Smooth muscle cell (in vitro differentiated cells): ENCODE measurements around the gene SH3TC2. TPM values are rescaled to one million over a fixed set of nuclear protein-coding genes. Genes with fewer than 3 reads are reported as not detected.

Source experiments
- DNase-seq: peaks from one replicate; lab custom pipeline; 2025; ENCODE audit not compliant: unreplicated experiment; lab: John Stamatoyannopoulos, UW
- H2AFZ ChIP-seq: fragments of 200-600 bp; sonication (generic); 2 replicates; pipeline ENCODE4 v1.6.0; 2016; ENCODE audit warnings: antibody characterized with exemption, low read depth, mild to moderate bottlenecking
- H3F3A ChIP-seq: fragments of 200-600 bp; sonication (generic); 2 replicates; pipeline ENCODE4 v1.6.0; 2017; ENCODE audit warnings: antibody characterized with exemption, low read depth
- H3K27ac ChIP-seq: fragments of 200-600 bp; sonication (generic); 2 replicates; pipeline ENCODE4 v1.5.1; 2016; ENCODE audit warnings: low read depth, mild to moderate bottlenecking
- H3K27me3 ChIP-seq: fragments of 200-600 bp; sonication (generic); 2 replicates; pipeline ENCODE4 v1.6.1; 2016; ENCODE audit warnings: low read depth, mild to moderate bottlenecking
- H3K36me3 ChIP-seq: fragments of 200-600 bp; sonication (generic); 2 replicates; pipeline ENCODE4 v1.5.1; 2016; ENCODE audit warnings: low read depth
- H3K4me1 ChIP-seq: fragments of 200-600 bp; sonication (generic); 2 replicates; pipeline ENCODE4 v1.5.1; 2016; ENCODE audit warnings: low read depth
- H3K4me2 ChIP-seq: fragments of 200-600 bp; sonication (generic); 2 replicates; pipeline ENCODE4 v1.6.0; 2016; ENCODE audit warnings: mild to moderate bottlenecking
- H3K4me3 ChIP-seq: fragments of 200-600 bp; sonication (generic); 2 replicates; pipeline ENCODE4 v1.5.1; 2016; ENCODE audit warnings: mild to moderate bottlenecking
- H3K79me2 ChIP-seq: fragments of 200-600 bp; sonication (generic); 2 replicates; pipeline ENCODE4 v1.6.0; 2016; ENCODE audit warnings: low read depth, mild to moderate bottlenecking
- H3K9ac ChIP-seq: fragments of 200-600 bp; sonication (generic); 2 replicates; pipeline ENCODE4 v1.6.0; 2016; ENCODE audit warnings: low read depth
- H3K9me3 ChIP-seq: fragments of 200-600 bp; sonication (generic); replicated peaks from 2 replicates; pipeline ENCODE4 v1.5.1; 2016; ENCODE audit warnings: low read depth
- H4K20me1 ChIP-seq: fragments of 200-600 bp; sonication (generic); 2 replicates; pipeline ENCODE4 v1.6.0; 2016; ENCODE audit warnings: low read depth
- CTCF ChIP-seq: fragments of 200-600 bp; sonication (generic); IDR thresholded peaks from 2 replicates; pipeline ENCODE4 v1.5.1; 2017; ENCODE audit warnings: borderline replicate concordance, mild to moderate bottlenecking, antibody characterized with exemption; ENCODE audit not compliant: insufficient read depth, poor library complexity, severe bottlenecking
- WGBS: methylation state at CpG from one replicate; pipeline ENCODE4 v1.1.7; 2016; ENCODE audit warnings: low lambda C conversion rate; 5-methylcytosine and 5-hydroxymethylcytosine counted together
- polyA plus RNA-seq: library from polyadenylated mRNA; unstranded; fragments of >200 nt; fragmentation: Nextera tagmentation; extraction: Ambion mirVana; gene quantifications from 2 replicates; pipeline ENCODE4 v1.2.1, GENCODE V29; 2016
- total RNA-seq: library from RNA; depleted of rRNA; stranded (reverse); fragments of >200 nt; gene quantifications from 2 replicates; pipeline ENCODE4 v1.2.3, GENCODE V29; 2014

The SH3TC2 gene
- total and polyA plus RNA-seq, 2 experiments from 2014 or later, result 0.31 to 0.46 TPM

- Histone ChIP-seq H3K36me3 (no peaks in the 10 kb centered on the region), H3K4me3 (no peak overlapping the region), H4K20me1 (no peaks in the 10 kb centered on the region), H3K79me2 (no peaks in the 10 kb centered on the region), H3K9ac (no peak overlapping the region), H3K9me3 (no peaks in the 10 kb centered on the region), H3K27ac (no peak overlapping the region), H3K4me2 (no peak overlapping the region), H3K27me3 (no peaks in the 10 kb centered on the region), H2AFZ (no peak overlapping the region), H3F3A (no peaks in the 10 kb centered on the region), H3K4me1 (no peaks in the 10 kb centered on the region)
- TF ChIP-seq CTCF, result no peak
- WGBS, result 90% methylated on average over 1 of the region's 1 CpG
- no peak for DNase-seq
Observed at GRCh38 chr5:149015126-149015525, 47.7 kb downstream of the SH3TC2 start.

- H3F3A ChIP-seq, result no peaks in the 10 kb centered on the region
- H3K4me3 ChIP-seq, result no peak overlapping the region
- H3K27ac ChIP-seq, result no peak overlapping the region
- DNase-seq, result no peak
- no peaks in the 10 kb centered on the region for H3K36me3 ChIP-seq
- H3K4me1 ChIP-seq, result no peaks in the 10 kb centered on the region
- H4K20me1 ChIP-seq, result no peaks in the 10 kb centered on the region
- no peak overlapping the region for H2AFZ ChIP-seq
- WGBS, result 51% methylated on average over 2 of the region's 2 CpGs
- no peak overlapping the region for H3K9ac ChIP-seq
- H3K27me3 ChIP-seq, result no peaks in the 10 kb centered on the region
- H3K79me2 ChIP-seq, result no peaks in the 10 kb centered on the region
- TF ChIP-seq CTCF, result no peak
- no peak overlapping the region for H3K4me2 ChIP-seq
- no peaks in the 10 kb centered on the region for H3K9me3 ChIP-seq
Observed at GRCh38 chr5:149014571-149015031, 48.3 kb downstream of the SH3TC2 start.

GRCh38 chr5:149013796-149014195 lies 49.1 kb downstream of the SH3TC2 start:
- no peak for TF ChIP-seq CTCF
- no peak overlapping the region for H2AFZ ChIP-seq

GRCh38 chr5:149012350-149012749 lies 50.5 kb downstream of the SH3TC2 start:
- no peak overlapping the region for H3K9ac ChIP-seq
- peaks cover 3% of the 10 kb centered on the region for H3K27me3 ChIP-seq
- TF ChIP-seq CTCF, result no peak
- H3K79me2 ChIP-seq, result no peaks in the 10 kb centered on the region
- no peak overlapping the region for H3K4me3 ChIP-seq
- H3K36me3 ChIP-seq, result no peaks in the 10 kb centered on the region
- H3K4me1 ChIP-seq, result no peaks in the 10 kb centered on the region
- no peaks in the 10 kb centered on the region for H4K20me1 ChIP-seq
- H3K9me3 ChIP-seq, result no peaks in the 10 kb centered on the region
- DNase-seq, result no peak
- H3K27ac ChIP-seq, result no peak overlapping the region
- H3K4me2 ChIP-seq, result no peak overlapping the region
- WGBS, result 95% methylated on average over 5 of the region's 5 CpGs
- H2AFZ ChIP-seq, result no peak overlapping the region
- H3F3A ChIP-seq, result no peaks in the 10 kb centered on the region

More at GRCh38 chr5:149013796-149014195, 49.1 kb downstream of the SH3TC2 start:
- Histone ChIP-seq H3F3A (no peaks in the 10 kb centered on the region), H3K9me3 (no peaks in the 10 kb centered on the region), H3K4me1 (no peaks in the 10 kb centered on the region), H3K27ac (no peak overlapping the region), H3K79me2 (no peaks in the 10 kb centered on the region), H3K27me3 (peaks cover 3% of the 10 kb centered on the region), H4K20me1 (no peaks in the 10 kb centered on the region), H3K4me2 (no peak overlapping the region), H3K9ac (no peak overlapping the region), H3K36me3 (no peaks in the 10 kb centered on the region), H3K4me3 (no peak overlapping the region)
- DNase-seq, result no peak
- WGBS, result 66% methylated on average over 2 of the region's 2 CpGs
